Measurements from ENCODE around the gene GOLGA6L9. TPM values are rescaled to one million over a fixed set of nuclear protein-coding genes. Genes with fewer than 3 reads are reported as not detected.
A peak's percentile ranks its signal among the peaks of the same experiment; 100 is the strongest.
"Not testable (repeated sequence)": the region's sequence is repeated elsewhere in the genome, so short reads cannot be mapped to it uniquely, and the experiment has no call there.

GOLGA6L9 gene
- total RNA-seq, 2 donors from 2014 or later = 1.2 to 4.4 TPM

DNA sequence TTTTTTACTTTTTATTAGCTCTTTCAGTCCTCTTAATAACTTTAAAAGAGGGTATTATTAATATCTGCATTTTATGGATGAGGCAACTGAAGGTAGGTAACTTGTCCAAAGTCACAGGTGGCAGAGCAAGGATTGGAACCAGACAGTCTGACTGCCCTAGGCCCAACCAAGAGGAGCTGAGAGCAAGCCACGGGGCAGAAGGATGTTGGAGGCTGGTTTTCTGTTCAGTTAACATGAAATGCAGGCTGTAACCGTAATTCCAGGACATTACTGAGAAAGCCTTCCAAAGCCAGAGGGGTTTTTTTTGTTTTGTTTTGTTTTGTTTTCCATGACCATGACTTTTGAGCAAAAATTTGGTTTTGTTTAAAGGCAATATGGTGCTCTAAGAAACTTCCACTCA lies 9.1 kb upstream of the GOLGA6L9 start:
- peak; percentile 54 to 57 for ATAC-seq
- H3K36me3 Mint-ChIP-seq; DNase-seq (ENCODE audit: low spot score in 2 of 2); H3K9me3 Mint-ChIP-seq: not testable (repeated sequence)
- peak overlapping the region in 1 of 2 donors; percentile 22 for H3K27ac Mint-ChIP-seq

DNA sequence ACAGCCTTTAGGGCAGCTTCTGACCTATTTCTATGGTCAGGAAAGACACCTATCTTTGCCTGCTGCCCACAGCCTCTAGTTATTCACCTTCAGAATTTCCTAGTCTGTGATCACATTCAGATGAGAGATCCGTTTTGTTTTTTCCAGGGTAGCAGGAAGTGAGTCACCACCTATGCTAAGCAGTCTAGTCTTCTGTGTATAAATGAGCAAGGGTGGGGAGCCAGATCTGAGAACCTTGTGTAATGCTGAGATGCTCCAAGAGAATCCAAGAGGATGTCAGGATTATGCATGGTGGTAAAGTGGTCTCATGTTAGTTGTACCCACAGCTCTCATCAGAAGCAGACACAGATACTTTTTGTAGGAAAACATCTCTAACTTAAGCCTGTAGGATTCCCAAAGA lies 8.7 kb upstream of the GOLGA6L9 start:
- H3K9me3 Mint-ChIP-seq; H3K36me3 Mint-ChIP-seq; DNase-seq (ENCODE audit: low spot score in 2 of 2); H3K27ac Mint-ChIP-seq: not testable (repeated sequence)
- peak; percentile 98 to 100 for ATAC-seq

- H3K9me3 Mint-ChIP-seq; H3K27ac Mint-ChIP-seq; DNase-seq (ENCODE audit: low spot score in 2 of 2); H3K36me3 Mint-ChIP-seq; ATAC-seq: not testable (repeated sequence)
Measured at GRCh38 chr15:82427117-82427516, 2.5 kb upstream of the GOLGA6L9 start.

GRCh38 chr15:82445420-82445819 lies 15.8 kb downstream of the GOLGA6L9 start:
- ATAC-seq, H3K36me3 Mint-ChIP-seq, H3K9me3 Mint-ChIP-seq, H3K27ac Mint-ChIP-seq: not testable (repeated sequence)
- peak in 1 of 2 donors; percentile 36 for DNase-seq (ENCODE audit: low spot score in 2 of 2)

- not testable (repeated sequence) for DNase-seq (ENCODE audit: low spot score in 2 of 2); ATAC-seq; H3K36me3 Mint-ChIP-seq; H3K27ac Mint-ChIP-seq; H3K9me3 Mint-ChIP-seq
Measured at GRCh38 chr15:82457336-82457735, 27.7 kb downstream of the GOLGA6L9 start.

DNA sequence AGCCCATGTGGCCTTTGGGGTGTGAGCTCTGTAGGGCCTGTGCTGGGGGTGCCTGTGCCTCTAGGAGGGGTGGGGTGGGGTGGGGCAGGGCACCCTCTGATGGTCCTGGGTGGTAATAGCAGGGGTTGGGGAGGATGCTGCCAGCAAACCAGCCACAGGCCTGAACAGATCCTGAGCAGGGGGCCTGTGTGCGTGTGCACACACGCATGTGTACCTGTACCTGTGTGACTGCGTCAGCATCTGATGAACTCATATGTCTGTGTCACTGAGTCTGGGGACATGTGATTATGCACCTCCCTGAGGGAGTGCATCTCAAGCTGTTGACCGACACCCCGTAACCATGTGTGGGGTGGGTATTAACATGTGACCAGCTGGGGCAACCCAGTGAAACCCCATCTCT lies 36.0 kb downstream of the GOLGA6L9 start:
- not testable (repeated sequence) for H3K27ac Mint-ChIP-seq; DNase-seq (ENCODE audit: low spot score in 2 of 2); H3K36me3 Mint-ChIP-seq; H3K9me3 Mint-ChIP-seq
- ATAC-seq = peak in 1 of 2 donors; percentile 34

GRCh38 chr15:82468205-82468604 lies 38.6 kb downstream of the GOLGA6L9 start:
- H3K27ac Mint-ChIP-seq; H3K36me3 Mint-ChIP-seq; DNase-seq (ENCODE audit: low spot score in 2 of 2); H3K9me3 Mint-ChIP-seq: not testable (repeated sequence)
- ATAC-seq = peak; percentile 94 to 96

DNA sequence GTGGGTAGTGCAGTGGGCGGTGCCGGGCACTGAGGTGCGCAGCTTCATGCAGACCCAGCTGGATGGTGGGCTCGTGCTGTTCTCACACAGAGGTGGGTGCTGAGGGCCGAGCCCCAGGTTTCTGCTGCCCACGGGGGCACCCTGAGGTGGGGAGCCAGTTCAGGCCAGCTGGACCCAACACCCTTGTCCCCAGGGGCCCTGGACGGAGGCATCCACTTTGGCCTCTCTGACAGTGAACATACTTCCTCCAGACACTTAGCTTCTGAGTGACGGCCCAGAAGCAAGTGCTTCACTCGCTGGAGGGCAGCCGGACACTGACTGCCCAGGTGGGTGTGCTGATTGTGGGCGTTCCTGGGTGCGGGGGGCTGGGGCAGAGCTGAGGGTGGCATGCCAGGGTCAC lies 39.8 kb downstream of the GOLGA6L9 start:
- H3K36me3 Mint-ChIP-seq; DNase-seq (ENCODE audit: low spot score in 2 of 2); H3K27ac Mint-ChIP-seq; ATAC-seq; H3K9me3 Mint-ChIP-seq: not testable (repeated sequence)

GRCh38 chr15:82472269-82472982 lies 42.8 kb downstream of the GOLGA6L9 start:
- not testable (repeated sequence) for H3K27ac Mint-ChIP-seq; DNase-seq (ENCODE audit: low spot score in 2 of 2); H3K36me3 Mint-ChIP-seq; ATAC-seq; H3K9me3 Mint-ChIP-seq

DNA sequence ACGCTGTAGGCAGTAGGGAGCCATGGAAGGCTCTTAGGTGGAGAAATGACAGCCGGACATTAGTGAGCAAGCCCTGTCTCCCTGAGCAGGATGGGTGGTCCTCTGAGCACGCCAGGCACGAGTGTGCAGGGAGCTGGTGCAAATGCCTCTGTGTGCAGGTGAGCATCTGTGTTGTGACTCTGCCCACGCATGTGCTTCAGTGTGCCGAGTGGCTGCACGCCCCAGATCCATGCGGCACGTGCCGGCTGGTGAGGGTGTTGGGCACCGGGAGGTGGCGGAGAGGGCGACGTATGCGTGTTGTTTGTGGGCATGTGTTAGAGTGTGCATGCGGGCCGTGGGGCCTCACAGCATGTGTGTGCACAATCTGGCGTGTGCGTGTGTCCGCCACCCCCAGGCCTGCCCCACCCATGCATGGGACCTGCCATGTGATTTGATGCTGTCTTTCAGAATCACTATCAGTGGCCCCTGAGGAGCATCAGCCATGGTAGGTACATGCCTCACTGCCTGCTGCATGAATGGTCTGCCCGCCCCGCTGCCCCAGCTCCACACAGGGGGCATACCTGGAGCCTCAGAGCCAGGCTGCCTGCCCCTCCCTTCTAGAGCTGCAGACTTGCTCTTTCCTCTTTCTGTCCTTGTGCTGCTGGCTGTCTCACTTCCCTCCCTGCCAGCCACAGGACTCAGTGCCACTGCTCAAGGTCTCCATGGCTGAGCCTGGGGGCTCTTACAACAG lies 45.1 kb downstream of the GOLGA6L9 start:
- not testable (repeated sequence) for H3K9me3 Mint-ChIP-seq; DNase-seq (ENCODE audit: low spot score in 2 of 2); H3K36me3 Mint-ChIP-seq; ATAC-seq; H3K27ac Mint-ChIP-seq

- ATAC-seq; H3K9me3 Mint-ChIP-seq; DNase-seq (ENCODE audit: low spot score in 2 of 2); H3K27ac Mint-ChIP-seq; H3K36me3 Mint-ChIP-seq: not testable (repeated sequence)
Measured at GRCh38 chr15:82475345-82475967, 45.8 kb downstream of the GOLGA6L9 start.

DNA sequence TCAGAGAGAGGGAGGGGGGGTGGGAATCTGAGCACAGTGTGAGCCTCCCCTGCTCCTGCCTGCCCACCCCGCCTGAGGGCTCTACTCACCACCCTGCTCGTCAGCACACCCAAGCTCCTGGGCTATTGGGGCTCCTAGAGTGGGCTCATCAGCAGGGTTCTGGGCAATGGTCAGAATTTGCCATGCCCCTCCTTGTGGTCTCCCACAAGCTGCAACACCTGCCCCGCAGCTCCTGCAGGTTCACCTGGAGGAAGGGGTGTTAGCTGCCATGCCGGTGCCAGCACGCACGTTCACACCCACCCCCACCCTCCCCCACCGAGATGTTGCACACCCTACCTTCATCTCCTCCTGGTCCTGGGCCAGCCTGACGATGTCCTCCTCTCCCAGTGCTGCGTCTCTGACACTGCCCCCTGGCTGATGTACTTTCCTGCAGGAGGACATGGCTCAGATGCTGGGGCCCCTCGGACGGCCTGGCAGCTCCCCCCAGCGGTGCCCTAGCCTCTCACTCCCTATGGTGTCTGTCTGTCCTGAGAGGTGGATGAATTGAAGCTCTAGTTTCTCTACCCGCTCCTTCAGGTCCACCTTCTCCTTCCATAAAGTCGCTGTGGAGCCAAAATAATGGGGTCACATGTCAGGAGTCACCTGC lies 47.2 kb downstream of the GOLGA6L9 start:
- not testable (repeated sequence) for DNase-seq (ENCODE audit: low spot score in 2 of 2); H3K9me3 Mint-ChIP-seq; ATAC-seq; H3K36me3 Mint-ChIP-seq; H3K27ac Mint-ChIP-seq

GRCh38 chr15:82477343-82478057 lies 47.9 kb downstream of the GOLGA6L9 start:
- not testable (repeated sequence) for H3K36me3 Mint-ChIP-seq; ATAC-seq; DNase-seq (ENCODE audit: low spot score in 2 of 2); H3K9me3 Mint-ChIP-seq
- peak overlapping the region in 1 of 2 donors; percentile 87 for H3K27ac Mint-ChIP-seq

Measured in activated naive CD4-positive, alpha-beta T cell treated with anti-CD3 and anti-CD28 coated beads, Interleukin-2, amount 50 U/mL, for 72 hours (primary cell).